ENCODE data around the gene LCN9. TPM values are rescaled to one million over a fixed set of nuclear protein-coding genes. Genes with fewer than 3 reads are reported as not detected.
"Not testable (repeated sequence)": the region's sequence is repeated elsewhere in the genome, so short reads cannot be mapped to it uniquely, and the experiment has no call there.

Gene LCN9
- not detected for polyA plus RNA-seq (ENCODE audit: insufficient read length)
- long read RNA-seq, donor 1 = 0 reads
- long read RNA-seq, donor 2 = 0 reads
- long read RNA-seq, donor 3 = 0 reads
- long read RNA-seq, donor 4 = 0 reads
- long read RNA-seq, donor 5 = 0 reads
- long read RNA-seq, donor 6 = 0 reads
- long read RNA-seq, donor 7 = 0 reads
- long read RNA-seq, donor 8 = 0 reads

GRCh38 chr9:135662758-135663450 is at the start of gene LCN9:
Gene LCN9, plus strand, starts transcription at chr9:135663309. Its CDS starts 13 bp downstream, at chr9:135663322.
- DNase-seq = no peak

- DNase-seq = no peak
Measured at GRCh38 chr9:135613946-135614805, 48.9 kb upstream of the LCN9 start.

- no peak for DNase-seq
Measured at GRCh38 chr9:135614821-135615665, 48.1 kb upstream of the LCN9 start.

GRCh38 chr9:135615666-135616618 is 47.2 kb upstream of the LCN9 start:
- no peak for DNase-seq

GRCh38 chr9:135616619-135617537 is 46.2 kb upstream of the LCN9 start:
- no peak for DNase-seq

GRCh38 chr9:135617538-135617900 is 45.6 kb upstream of the LCN9 start:
- no peak for DNase-seq

GRCh38 chr9:135617991-135618411 is 45.1 kb upstream of the LCN9 start:
- no peak for DNase-seq

- DNase-seq = no peak
Measured at GRCh38 chr9:135618866-135619598, 44.1 kb upstream of the LCN9 start.

GRCh38 chr9:135619599-135619886 is 43.6 kb upstream of the LCN9 start:
- no peak for DNase-seq

GRCh38 chr9:135620558-135620957 is 42.6 kb upstream of the LCN9 start:
- DNase-seq = no peak

- DNase-seq = no peak
Measured at GRCh38 chr9:135622415-135623020, 40.6 kb upstream of the LCN9 start.

- no peak for DNase-seq
Measured at GRCh38 chr9:135624282-135624681, 38.8 kb upstream of the LCN9 start.

GRCh38 chr9:135632841-135633240 is 30.3 kb upstream of the LCN9 start:
- DNase-seq = no peak

GRCh38 chr9:135636930-135637530 is 26.1 kb upstream of the LCN9 start:
- not testable (repeated sequence) for DNase-seq

GRCh38 chr9:135639196-135639595 is 23.9 kb upstream of the LCN9 start, which contains the start of gene GLT6D1:
Gene GLT6D1, minus strand, starts transcription at chr9:135639540. Its CDS starts 353 bp downstream, at chr9:135639187.
- no peak for DNase-seq

GRCh38 chr9:135641047-135641446 is 22.1 kb upstream of the LCN9 start:
- DNase-seq = no peak

- no peak for DNase-seq
Measured at GRCh38 chr9:135641745-135642144, 21.4 kb upstream of the LCN9 start.

- DNase-seq = no peak
Measured at GRCh38 chr9:135644631-135645218, 18.4 kb upstream of the LCN9 start.
